ES-I3 (cell line): ENCODE data around the gene CBR1.

ENCODE experiments used
- H3K36me3 ChIP-seq: 2 replicates; pipeline ENCODE4 v1.6.1; 2013; ENCODE audit warnings: mild to moderate bottlenecking, low read length, control low read depth, moderate library complexity; ENCODE audit not compliant: insufficient read depth
- H3K4me1 ChIP-seq: 2 replicates; pipeline ENCODE4 v1.6.1; 2013; ENCODE audit warnings: mild to moderate bottlenecking, control low read depth, low read length; ENCODE audit not compliant: insufficient read depth
- H3K9ac ChIP-seq: 2 replicates; pipeline ENCODE4 v1.6.1; 2013; ENCODE audit warnings: low read depth, mild to moderate bottlenecking, low read length, moderate library complexity
- H3K9me3 ChIP-seq: 2 replicates; pipeline ENCODE4 v1.6.1; 2013; ENCODE audit warnings: mild to moderate bottlenecking, low read length, moderate library complexity; ENCODE audit not compliant: control insufficient read depth, insufficient read depth

CBR1 gene

DNA sequence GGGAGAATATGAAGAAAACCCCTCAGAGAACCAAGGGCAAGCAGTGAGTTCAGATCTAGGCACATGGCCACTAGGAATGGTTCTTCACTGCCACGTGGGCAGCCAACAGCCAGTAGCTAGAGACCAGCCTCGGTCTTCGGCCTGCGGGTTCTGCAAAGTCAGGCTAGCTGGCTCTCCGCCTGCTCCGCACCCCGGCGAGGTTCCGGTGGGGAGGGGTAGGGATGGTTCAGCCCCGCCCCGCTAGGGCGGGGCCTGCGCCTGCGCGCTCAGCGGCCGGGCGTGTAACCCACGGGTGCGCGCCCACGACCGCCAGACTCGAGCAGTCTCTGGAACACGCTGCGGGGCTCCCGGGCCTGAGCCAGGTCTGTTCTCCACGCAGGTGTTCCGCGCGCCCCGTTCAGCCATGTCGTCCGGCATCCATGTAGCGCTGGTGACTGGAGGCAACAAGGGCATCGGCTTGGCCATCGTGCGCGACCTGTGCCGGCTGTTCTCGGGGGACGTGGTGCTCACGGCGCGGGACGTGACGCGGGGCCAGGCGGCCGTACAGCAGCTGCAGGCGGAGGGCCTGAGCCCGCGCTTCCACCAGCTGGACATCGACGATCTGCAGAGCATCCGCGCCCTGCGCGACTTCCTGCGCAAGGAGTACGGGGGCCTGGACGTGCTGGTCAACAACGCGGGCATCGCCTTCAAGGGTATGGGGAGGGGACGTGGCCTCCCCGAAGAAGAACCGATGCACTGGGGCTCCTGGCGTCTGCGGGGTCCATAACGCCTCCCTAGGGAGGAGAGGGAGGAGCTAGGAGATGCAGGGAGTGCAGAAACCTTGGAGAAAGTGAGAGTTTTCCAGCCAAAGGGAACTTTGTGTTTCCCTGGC is at the start of gene CBR1:
Gene CBR1, plus strand, starts transcription at position 312 of the 871 bp plus-strand sequence. Its CDS starts 92 bp downstream, at position 404.
- peaks cover 2% of the 10 kb centered on the region for H3K4me1 ChIP-seq
- peaks cover 14% of the 10 kb centered on the region for H3K9me3 ChIP-seq
- H3K9ac ChIP-seq = peak within 1 kb of the TSS; percentile 47
- H3K36me3 ChIP-seq = peaks cover 4% of the 10 kb centered on the region; the same call in 1 of the 2 replicates

DNA sequence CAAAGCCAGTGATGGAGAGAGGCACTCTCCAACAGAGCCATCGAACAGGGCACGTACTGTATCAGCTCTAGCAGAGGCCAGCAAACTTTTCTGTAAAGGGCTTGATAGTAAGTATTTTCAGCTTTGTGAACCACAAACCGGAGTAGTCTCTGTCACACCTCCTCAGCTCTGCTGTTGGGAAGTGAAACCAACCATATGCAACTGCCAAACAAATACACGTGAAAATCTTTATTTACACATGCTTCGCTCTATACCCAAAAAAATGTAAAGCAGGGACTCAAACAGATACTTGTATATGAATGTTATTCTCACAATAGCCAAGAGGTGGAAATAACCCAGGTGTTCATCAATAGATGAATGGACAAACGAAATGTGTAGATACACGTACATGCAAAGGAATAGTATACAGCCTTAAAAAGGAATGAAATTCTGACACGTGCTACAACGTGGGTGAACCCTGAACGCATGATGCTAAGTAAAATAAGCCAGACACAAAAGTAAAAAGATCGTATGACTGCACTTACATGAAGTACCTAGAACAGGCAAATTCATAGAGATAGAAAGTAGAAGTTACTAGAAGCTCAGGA is 48.5 kb upstream of the CBR1 start:
- no peaks in the 10 kb centered on the region for H3K4me1 ChIP-seq
- no peaks in the 10 kb centered on the region for H3K9me3 ChIP-seq
- H3K36me3 ChIP-seq = no peaks in the 10 kb centered on the region
- no peak overlapping the region for H3K9ac ChIP-seq

DNA sequence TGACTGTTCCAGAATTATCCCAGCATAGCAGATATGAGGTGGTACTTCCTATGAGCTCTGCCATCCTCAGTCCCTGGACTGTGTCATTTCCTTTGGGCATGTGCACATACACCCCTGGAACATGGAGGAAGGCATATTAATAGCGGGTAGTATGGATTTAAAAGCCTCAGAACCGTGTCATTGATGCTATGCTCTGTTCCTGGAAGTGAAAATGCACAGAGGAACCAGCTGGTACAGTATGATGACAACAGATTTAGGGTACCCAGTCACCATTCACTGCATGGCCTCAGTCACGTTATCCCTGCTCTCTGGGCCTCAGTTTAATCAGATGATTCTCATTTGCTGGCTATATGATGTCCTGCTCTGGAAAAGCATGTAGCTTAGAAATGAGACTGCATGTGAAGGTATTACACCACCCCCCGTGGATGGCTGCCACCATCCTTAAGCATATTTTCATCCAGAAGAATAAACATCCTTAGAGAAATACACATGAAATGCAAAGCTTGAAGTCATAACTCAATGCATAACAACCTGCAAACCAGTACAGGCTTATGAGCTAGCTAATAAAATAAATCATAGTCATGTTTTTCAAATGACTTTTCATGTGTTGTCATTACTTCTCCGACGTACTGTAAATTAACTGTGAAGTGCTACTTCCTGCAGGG is 47.3 kb upstream of the CBR1 start:
- no peaks in the 10 kb centered on the region for H3K36me3 ChIP-seq
- H3K9me3 ChIP-seq = no peaks in the 10 kb centered on the region
- H3K4me1 ChIP-seq = no peaks in the 10 kb centered on the region
- no peak overlapping the region for H3K9ac ChIP-seq

DNA sequence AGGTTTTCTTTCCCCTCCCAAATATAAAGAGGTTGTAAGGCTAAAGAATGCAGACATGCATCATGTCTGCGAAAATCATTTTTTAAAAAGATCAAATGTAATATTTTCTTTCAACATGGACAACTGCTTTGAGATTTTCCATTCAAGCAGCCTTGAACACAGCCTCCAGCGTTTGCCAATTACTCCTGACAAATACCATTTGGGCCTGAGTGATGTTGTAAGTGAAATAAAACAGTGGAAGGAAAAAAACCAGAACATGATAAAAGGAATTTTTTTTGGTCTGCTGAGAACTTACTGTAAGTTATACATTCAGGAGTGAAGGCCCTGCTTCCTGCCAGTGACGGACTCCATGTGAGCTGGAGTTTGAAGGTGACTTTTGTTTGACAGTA is 46.7 kb upstream of the CBR1 start:
- no peaks in the 10 kb centered on the region for H3K9me3 ChIP-seq
- H3K4me1 ChIP-seq = no peaks in the 10 kb centered on the region
- no peaks in the 10 kb centered on the region for H3K36me3 ChIP-seq
- H3K9ac ChIP-seq = no peak overlapping the region

DNA sequence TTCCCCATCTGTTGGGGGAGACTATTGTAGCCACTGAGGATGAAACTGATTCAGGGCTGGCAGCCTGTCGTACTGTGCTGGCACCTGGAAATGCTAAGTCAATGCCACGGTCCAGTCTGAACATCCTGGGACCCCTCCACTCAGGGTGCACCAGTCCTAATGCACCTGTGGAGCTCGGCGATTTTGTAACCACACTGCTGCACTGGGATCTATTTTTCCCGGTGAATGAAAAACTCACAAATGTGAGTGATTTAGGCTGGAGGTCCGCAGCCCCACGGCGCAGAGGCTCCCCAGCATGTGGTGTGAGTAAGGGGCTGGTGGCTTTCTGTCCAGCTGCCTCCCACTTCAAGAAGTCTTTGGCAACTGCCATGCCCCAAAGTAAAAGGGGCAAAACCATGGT is 45.0 kb upstream of the CBR1 start:
- H3K4me1 ChIP-seq = no peaks in the 10 kb centered on the region
- H3K9me3 ChIP-seq = no peaks in the 10 kb centered on the region
- no peaks in the 10 kb centered on the region for H3K36me3 ChIP-seq
- no peak overlapping the region for H3K9ac ChIP-seq

DNA sequence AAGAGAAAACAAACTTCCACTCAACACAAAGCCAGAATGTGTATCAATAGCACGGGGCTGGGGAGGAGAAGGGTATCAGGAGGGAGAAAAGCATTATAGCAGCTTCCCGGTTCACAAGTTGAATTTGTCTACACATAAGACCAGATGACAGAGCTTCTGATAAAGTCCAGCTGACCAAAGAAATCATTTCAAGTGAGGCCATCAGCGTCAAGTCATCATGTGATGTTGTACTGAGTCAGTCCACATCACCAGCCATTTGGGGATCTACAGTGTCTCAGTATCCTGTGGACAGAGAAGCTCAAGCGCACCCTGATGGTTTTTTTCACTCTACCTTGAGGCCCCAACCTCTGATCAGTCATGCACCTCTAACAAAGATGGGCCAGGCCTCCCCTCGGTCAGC is 42.5 kb upstream of the CBR1 start:
- no peaks in the 10 kb centered on the region for H3K9me3 ChIP-seq
- H3K9ac ChIP-seq = no peak overlapping the region
- no peaks in the 10 kb centered on the region for H3K36me3 ChIP-seq
- H3K4me1 ChIP-seq = no peaks in the 10 kb centered on the region

DNA sequence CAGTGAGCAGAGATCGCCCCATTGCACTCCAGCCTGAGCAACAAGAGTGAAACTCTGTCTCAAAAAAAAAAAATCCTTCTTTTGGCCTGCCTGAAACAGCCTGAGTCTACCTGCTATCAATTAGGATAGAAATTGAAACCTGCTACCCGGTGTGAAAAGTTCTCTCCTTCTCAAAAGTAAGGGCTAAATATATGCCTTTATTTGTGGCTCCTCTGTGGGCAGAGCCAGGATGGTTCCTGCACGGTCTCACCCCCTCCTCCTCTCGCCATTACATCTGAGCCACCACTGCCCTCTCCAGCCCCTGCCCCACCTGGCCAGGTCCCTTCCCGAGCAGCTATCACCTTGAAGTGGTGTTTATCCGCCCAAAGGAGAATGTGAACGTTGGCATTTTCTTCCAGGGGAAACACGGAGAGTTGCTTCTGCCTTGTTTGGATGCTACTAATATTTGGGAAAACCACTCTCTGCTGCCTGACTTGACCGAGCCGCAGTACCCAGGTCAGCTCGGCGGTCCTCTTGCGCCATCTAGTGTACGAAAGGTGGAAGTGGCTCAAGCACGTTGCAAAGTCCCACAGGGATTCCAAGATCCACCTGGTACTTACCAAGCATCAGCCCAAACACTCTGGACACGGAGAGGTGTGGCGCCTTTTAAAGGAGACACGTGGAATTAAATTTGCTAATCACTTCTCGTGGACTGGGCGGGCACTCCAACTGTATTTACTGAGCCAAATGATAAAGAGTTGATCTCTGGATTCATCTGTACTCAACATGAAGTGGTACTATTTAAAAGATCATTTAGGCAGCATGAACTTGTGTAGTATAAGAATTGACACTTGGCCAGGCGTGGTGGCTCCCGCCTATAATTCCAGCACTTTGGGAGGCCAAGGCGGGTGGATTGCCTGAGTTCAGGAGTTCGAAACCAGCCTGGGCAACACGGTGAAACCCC is 41.4 kb upstream of the CBR1 start:
- no peak overlapping the region for H3K9ac ChIP-seq
- no peaks in the 10 kb centered on the region for H3K9me3 ChIP-seq
- no peaks in the 10 kb centered on the region for H3K4me1 ChIP-seq
- H3K36me3 ChIP-seq = no peaks in the 10 kb centered on the region

DNA sequence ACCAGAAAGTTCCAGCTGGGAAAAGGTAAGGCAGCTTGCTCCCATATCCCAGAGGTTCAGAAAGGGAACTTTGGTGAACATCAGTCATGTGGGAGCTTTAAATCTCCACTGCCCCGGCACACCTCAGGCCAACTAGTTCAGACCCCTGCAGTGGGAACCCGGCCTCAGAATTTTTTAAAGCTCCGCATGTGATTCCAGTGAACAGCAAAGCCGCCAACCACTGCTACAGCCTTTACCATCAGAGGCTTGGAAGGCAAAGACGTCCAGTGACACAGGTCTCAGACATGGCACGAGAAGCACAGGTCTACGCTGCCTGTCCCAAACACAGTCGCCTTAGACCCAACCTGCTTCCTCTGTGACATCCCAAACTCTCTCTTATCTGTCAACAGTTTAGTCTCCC is 40.5 kb upstream of the CBR1 start:
- Histone ChIP-seq H3K36me3 (0 out of 2 replicates have a peak, but pooled peaks cover under 1% of the 10 kb centered on the region), H3K4me1 (no peaks in the 10 kb centered on the region), H3K9me3 (no peaks in the 10 kb centered on the region), H3K9ac (no peak overlapping the region)

DNA sequence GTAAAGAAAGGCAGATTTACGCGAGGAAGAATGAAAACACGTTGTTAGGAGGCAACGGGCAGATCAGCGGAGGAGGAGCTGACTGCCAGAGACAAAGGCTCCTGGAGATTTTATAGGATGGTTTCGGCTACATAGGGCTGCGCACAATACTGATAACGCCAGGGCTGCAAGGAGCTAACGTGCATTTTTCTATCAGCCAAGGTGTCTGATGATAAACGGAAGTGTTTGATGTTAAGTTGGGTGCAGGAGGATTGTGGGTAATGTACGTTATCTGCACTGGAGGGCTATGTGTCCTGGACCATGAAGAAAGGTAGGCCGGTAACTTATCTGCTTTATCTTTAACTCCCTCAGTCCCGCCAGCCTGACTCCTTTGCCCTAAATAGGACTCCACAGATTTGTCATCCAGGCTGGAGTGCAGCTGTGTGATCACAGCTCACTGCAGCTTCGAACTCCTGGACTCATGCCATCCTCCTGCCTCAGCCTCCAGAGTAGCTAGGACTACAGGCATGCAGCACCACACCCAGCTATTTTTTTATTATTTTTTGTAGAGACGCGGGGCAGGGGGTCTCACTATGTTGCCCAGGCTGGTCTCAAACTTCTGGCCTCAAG is 39.1 kb upstream of the CBR1 start:
- Histone ChIP-seq H3K9ac (no peak overlapping the region), H3K36me3 (peaks cover 8% of the 10 kb centered on the region), H3K4me1 (no peaks in the 10 kb centered on the region), H3K9me3 (no peaks in the 10 kb centered on the region)

DNA sequence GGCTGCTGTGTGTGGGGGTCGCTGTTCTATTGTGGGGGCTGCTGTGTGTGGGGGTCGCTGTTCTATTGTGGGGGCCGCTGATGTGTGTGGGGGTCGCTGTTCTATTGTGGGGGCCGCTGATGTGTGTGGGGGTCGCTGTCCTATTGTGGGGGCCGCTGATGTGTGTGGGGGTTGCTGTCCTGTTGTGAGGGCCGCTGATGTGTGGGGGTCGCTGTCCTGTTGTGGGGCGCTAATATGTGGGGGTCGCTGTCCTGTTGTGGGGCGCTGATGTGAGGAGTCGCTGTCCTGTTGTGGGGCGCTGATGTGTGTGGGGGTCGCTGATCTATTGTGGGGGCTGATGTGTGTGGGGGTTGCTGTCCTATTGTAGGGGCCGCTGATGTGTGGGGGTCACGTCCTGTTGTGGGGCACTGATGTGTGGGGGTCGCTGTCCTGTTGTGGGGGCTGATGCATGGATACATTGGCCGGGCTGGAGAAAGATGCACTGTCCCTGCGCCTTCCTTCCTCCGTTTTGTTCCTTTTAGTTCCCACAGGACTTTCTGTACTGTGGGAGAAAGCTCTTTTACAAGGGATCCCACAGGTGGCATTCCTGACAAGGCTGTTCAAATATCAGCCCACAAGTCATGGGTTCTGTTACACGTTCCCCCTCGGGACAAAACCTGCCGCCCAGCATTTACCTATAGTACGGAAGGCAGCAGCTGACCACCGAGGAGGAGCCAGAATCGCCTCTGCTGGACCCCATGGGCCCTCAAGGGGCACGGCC is 37.0 kb upstream of the CBR1 start:
- peaks cover 8% of the 10 kb centered on the region for H3K36me3 ChIP-seq
- no peaks in the 10 kb centered on the region for H3K9me3 ChIP-seq
- H3K4me1 ChIP-seq = no peaks in the 10 kb centered on the region
- H3K9ac ChIP-seq = no peak overlapping the region

DNA sequence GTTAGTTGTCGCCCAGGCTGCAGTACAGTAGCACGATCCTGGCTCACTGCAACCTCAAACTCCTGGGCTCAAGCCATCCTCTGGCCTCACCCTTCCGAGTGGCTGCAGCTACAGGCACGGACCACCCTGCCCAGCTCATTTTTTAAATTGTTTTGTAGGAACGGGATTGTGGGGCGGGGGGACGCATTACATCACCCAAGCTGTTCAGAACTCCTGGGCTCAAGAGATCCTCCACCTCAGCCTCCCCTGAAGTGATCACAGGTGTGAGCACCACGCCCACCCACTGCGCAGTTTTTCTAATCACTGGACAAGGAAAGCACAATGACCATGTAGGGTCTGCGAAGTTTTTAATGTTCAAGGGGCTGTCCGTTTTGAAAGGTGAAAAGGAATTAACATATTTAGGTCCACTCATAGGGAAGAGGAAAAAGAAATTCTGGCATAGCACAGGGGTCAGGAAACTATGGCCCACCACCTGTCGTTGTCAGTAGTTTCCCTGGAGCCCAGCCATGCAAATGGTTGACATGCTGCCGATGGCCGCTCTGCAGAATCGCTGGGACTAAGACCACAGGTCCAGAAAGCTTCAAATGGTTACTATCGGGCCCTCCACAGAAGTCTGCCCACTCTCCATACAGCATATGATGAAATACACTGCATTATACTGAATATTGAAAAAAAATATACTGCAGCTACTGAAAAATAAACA is 35.5 kb upstream of the CBR1 start:
- Histone ChIP-seq H3K4me1 (no peaks in the 10 kb centered on the region), H3K36me3 (peaks cover 18% of the 10 kb centered on the region), H3K9me3 (no peaks in the 10 kb centered on the region), H3K9ac (no peak overlapping the region)

DNA sequence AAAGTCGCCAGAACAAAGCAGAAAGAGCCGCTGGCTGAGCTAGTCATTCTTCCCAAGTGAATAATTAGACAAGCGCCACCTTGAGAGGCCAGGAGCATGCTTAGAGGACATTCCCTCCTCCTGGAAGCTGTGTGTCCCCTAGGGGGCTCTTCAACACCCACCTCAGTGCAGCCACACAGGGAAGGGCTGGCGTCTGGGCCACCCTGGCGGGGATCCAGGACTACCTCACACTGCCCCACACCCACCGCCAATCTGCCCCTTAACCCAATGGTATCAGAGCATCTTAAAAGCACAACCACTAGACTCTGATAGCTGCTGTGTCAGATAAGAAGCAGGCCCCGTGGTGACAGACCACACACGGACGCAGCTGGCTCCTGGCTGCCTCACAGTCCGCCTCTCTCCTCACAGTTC is 34.4 kb upstream of the CBR1 start:
- no peaks in the 10 kb centered on the region for H3K4me1 ChIP-seq
- H3K9ac ChIP-seq = no peak overlapping the region
- H3K36me3 ChIP-seq = peaks cover 23% of the 10 kb centered on the region
- no peaks in the 10 kb centered on the region for H3K9me3 ChIP-seq
